ENCODE measurements around the gene SLC51B. TPM values are rescaled to one million over a fixed set of nuclear protein-coding genes. Genes with fewer than 3 reads are reported as not detected.

Gene SLC51B
- total RNA-seq, 1 experiment from 2014 or later: not detected

- TF ChIP-seq CTCF (IDR thresholded peaks at IDR 0.05 in 2 of 3, conservative IDR thresholded peaks at IDR 0.05 in 1 of 3; ENCODE audit: borderline replicate concordance in 1 of 3, insufficient read depth in 1 of 3, low read depth in 2 of 3, low read length in 2 of 3): no peak
- TF ChIP-seq SP1 (IDR thresholded peaks at IDR 0.05; ENCODE audit: low read depth): no peak
- TF ChIP-seq CEBPB (IDR thresholded peaks at IDR 0.05; ENCODE audit: low read depth): no peak
These were observed 41.5 kb downstream of the SLC51B start (continued) for GRCh38 chr15:65086680-65087111.

- Histone ChIP-seq H3K36me3 (ENCODE audit: control insufficient read depth in 1 of 2, insufficient read depth in 2 of 2, low read length in 2 of 2) (no peaks in the 10 kb centered on the region), H3K4me2 (ENCODE audit: low read length) (no peak overlapping the region), H3K4me3 (replicated peaks in 1 of 2; ENCODE audit: low read depth in 1 of 2, low read length in 2 of 2) (no peak overlapping the region), H4K20me1 (ENCODE audit: insufficient read depth) (no peaks in the 10 kb centered on the region), H3K9me3 (ENCODE audit: control insufficient read depth in 1 of 2, insufficient read depth in 1 of 2, low read depth in 1 of 2, low read length in 2 of 2) (no peaks in the 10 kb centered on the region), H3K9ac (ENCODE audit: low read length) (no peak overlapping the region), H2AFZ (ENCODE audit: low read depth, low read length, poor library complexity, severe bottlenecking) (no peak overlapping the region), H3K9me2 (ENCODE audit: insufficient read depth) (no peaks in the 10 kb centered on the region), H3K27me3 (ENCODE audit: insufficient read depth, low read length) (peaks cover 7% of the 10 kb centered on the region; the same call in 1 of the 2 replicates), H3K4me1 (ENCODE audit: control insufficient read depth in 1 of 2, insufficient read depth in 2 of 2, low read length in 2 of 2) (no peaks in the 10 kb centered on the region; a peak in 2 of 4 replicates), H3K27ac (ENCODE audit: low read depth, low read length) (no peak overlapping the region), H3K79me2 (ENCODE audit: insufficient read depth, low read length) (no peaks in the 10 kb centered on the region)
- no peak for DNase-seq (ENCODE audit: low read depth, low spot score)
- CTCF ChIA-PET: interaction anchor here (1.0 to 2.0 kb wide), 4 partner anchors 14 to 38 kb away, joined by 3 to 7 read pairs (median 4); no protein-coding TSS in a partner anchor
- ATAC-seq: no peak
- POLR2A ChIA-PET: interaction anchor here (1.7 kb wide), 1 partner anchor 10 kb away, joined by 3 read pairs; no protein-coding TSS in a partner anchor
- no peak for TF ChIP-seq CEBPB (IDR thresholded peaks at IDR 0.05; ENCODE audit: low read depth)
- TF ChIP-seq EGR1 (IDR thresholded peaks at IDR 0.05; ENCODE audit: low read depth): no peak
- TF ChIP-seq CTCF (IDR thresholded peaks at IDR 0.05 in 2 of 3, conservative IDR thresholded peaks at IDR 0.05 in 1 of 3; ENCODE audit: borderline replicate concordance in 1 of 3, insufficient read depth in 1 of 3, low read depth in 2 of 3, low read length in 2 of 3): no peak
- TF ChIP-seq FOSL1 (IDR thresholded peaks at IDR 0.05; ENCODE audit: low read depth): no peak
- TF ChIP-seq TCF7L2 (IDR thresholded peaks at IDR 0.05; ENCODE audit: borderline replicate concordance, extremely low read depth, insufficient read depth, insufficient read length): no peak
- BruUV-seq (replicated peaks): no TSS peak
- RAD21 ChIA-PET (ENCODE audit: low non-redundant PET in 1 of 2, low total read pairs in 2 of 2, uncharacterized antibody in 2 of 2, unreplicated experiment in 2 of 2): no interaction called here
- intact Hi-C loops (cut with micrococcal nuclease): no loop called here
These were observed 42.2 kb downstream of the SLC51B start for GRCh38 chr15:65087411-65087810.

Data from HCT116 (cell line).